GM13976 (cell line): ENCODE results near the gene CPE.

ENCODE experiments used
- DNase-seq: peaks from one replicate; pipeline ENCODE4 v3.0.0; 2012; ENCODE audit warnings: low spot score
- CTCF ChIP-seq: IDR thresholded peaks from 2 replicates; pipeline ENCODE4 v1.5.1; 2012; ENCODE audit warnings: borderline replicate concordance, mild to moderate bottlenecking; ENCODE audit not compliant: insufficient read depth; ENCODE audit errors: extremely low read depth, missing control alignments, control extremely low read depth
- in situ Hi-C: fragments of 300-500 bp; cut with MboI; formaldehyde crosslinking; loops from one replicate; pipeline ENCODE4 v1.12.0; 2022; ENCODE audit warnings: low sequenced_read_pairs, mixed read lengths, inconsistent platforms; ENCODE audit not compliant: unreplicated experiment

Gene CPE

GRCh38 chr4:165516281-165516833, 137.5 kb downstream of the CPE start:
- no peak for TF ChIP-seq CTCF
- in situ Hi-C loops, result no loop called here
- no peak for DNase-seq

GRCh38 chr4:165517216-165517615, 138.4 kb downstream of the CPE start:
- in situ Hi-C loops, result no loop called here
- no peak for TF ChIP-seq CTCF
- DNase-seq, result no peak

GRCh38 chr4:165518024-165518616, 139.3 kb downstream of the CPE start:
- no peak for DNase-seq
- in situ Hi-C loops, result no loop called here
- no peak for TF ChIP-seq CTCF

- no peak for DNase-seq
- in situ Hi-C loops, result no loop called here
These were observed 139.9 kb downstream of the CPE start for GRCh38 chr4:165518686-165519085.

GRCh38 chr4:165519591-165519990, 140.8 kb downstream of the CPE start:
- TF ChIP-seq CTCF, result no peak
- in situ Hi-C loops, result no loop called here
- no peak for DNase-seq

More at GRCh38 chr4:165518686-165519085, 139.9 kb downstream of the CPE start:
- TF ChIP-seq CTCF, result no peak

GRCh38 chr4:165520086-165520485, 141.3 kb downstream of the CPE start:
- no peak for TF ChIP-seq CTCF
- DNase-seq, result no peak
- in situ Hi-C loops, result no loop called here
